ENCODE data around the gene LEKR1.
"Not testable (repeated sequence)": the region's sequence is repeated elsewhere in the genome, so short reads cannot be mapped to it uniquely, and the experiment has no call there.

Gene LEKR1

DNA sequence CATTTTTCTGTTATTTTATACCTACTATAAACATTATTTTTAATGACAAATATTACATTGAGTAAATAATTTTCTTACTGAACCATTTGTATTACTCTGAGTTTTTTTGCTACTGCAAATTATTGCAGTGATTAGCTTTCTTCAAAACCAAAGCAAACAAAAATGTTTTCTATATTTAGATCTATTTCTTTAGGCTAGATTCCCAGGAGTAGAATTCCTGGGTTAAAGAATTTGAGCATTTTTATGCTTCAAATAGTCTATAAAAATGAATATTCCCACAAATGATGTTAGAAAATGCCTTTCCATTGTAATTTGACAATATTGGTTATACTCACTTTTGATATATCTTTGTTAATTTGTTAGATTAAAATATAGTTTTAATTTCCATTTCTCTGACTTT is 76.8 kb downstream of the LEKR1 start:
- TF ChIP-seq, protein P1, sequence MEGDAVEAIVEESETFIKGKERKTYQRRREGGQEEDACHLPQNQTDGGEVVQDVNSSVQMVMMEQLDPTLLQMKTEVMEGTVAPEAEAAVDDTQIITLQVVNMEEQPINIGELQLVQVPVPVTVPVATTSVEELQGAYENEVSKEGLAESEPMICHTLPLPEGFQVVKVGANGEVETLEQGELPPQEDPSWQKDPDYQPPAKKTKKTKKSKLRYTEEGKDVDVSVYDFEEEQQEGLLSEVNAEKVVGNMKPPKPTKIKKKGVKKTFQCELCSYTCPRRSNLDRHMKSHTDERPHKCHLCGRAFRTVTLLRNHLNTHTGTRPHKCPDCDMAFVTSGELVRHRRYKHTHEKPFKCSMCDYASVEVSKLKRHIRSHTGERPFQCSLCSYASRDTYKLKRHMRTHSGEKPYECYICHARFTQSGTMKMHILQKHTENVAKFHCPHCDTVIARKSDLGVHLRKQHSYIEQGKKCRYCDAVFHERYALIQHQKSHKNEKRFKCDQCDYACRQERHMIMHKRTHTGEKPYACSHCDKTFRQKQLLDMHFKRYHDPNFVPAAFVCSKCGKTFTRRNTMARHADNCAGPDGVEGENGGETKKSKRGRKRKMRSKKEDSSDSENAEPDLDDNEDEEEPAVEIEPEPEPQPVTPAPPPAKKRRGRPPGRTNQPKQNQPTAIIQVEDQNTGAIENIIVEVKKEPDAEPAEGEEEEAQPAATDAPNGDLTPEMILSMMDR (IDR thresholded peaks at IDR 0.05; ENCODE audit: insufficient read depth, low read depth, low read length, missing control alignments), result no peak
- no peak overlapping the region for H3K4me3 ChIP-seq (ENCODE audit: low read depth, low read length)
- no peak for DNase-seq (ENCODE audit: low read depth)

DNA sequence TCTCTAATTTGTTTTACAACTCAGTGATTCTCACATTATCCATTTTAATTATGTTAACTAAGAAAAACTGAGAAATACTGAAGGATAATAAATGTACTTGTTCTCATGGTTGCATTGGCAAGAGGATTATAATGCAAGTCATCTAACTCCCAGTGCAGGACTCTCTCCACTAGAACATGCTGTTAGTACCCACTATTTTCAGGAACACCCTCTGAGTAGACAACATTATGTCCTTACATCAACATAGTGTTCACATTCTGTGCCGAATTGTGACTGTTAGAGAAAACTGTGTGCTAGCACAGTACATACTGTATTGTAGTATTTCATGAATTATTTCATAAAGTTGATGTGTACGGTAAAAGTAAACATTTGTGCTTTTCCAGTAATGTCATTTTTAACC is 80.1 kb downstream of the LEKR1 start:
- DNase-seq (ENCODE audit: low read depth), result no peak
- no peak overlapping the region for H3K4me3 ChIP-seq (ENCODE audit: low read depth, low read length)
- TF ChIP-seq, protein P1 (IDR thresholded peaks at IDR 0.05; ENCODE audit: insufficient read depth, low read depth, low read length, missing control alignments), result no peak

DNA sequence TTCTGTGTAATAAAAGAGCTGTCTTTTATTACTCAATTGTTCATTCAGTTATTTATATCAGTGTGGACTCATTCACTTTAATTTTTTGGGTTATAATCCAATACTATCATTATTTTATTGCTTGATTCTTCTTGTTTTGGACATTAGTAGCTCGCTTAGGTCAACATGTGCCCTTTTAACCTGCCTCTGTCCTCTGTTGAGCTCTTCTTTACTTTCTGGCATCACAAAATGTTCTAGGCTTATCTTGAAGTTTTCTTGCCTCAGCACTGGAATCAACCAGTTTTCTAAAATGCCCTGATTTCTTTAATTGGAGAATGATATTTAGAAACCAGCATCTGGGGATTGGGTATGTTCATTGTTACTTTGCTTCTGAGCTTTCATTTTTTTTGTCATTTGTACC is 82.2 kb downstream of the LEKR1 start:
- DNase-seq (ENCODE audit: low read depth), result no peak
- TF ChIP-seq, protein P1 (IDR thresholded peaks at IDR 0.05; ENCODE audit: insufficient read depth, low read depth, low read length, missing control alignments), result no peak
- H3K4me3 ChIP-seq (ENCODE audit: low read depth, low read length), result no peak overlapping the region

DNA sequence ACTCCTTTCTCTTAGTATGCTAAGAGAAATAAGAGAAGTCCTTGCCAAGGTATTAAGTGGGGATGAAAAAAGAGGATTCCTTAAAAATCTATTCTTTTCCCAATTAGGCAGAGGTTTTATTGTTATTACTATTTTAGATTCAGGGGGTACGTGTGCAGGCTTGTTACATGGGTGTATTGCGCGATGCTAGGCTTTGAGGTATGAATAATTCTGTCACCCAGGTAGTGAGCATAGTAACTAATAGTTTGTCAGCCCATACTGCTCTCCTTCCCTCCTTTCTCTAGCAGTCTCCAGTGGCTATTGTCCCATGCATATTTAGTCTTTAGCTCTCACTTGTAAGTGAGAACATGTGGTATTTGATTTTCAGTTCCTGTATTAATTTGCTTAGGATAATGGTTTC is 83.9 kb downstream of the LEKR1 start:
- TF ChIP-seq, protein P1 (IDR thresholded peaks at IDR 0.05; ENCODE audit: insufficient read depth, low read depth, low read length, missing control alignments), result no peak
- H3K4me3 ChIP-seq (ENCODE audit: low read depth, low read length), result no peak overlapping the region
- no peak for DNase-seq (ENCODE audit: low read depth)

DNA sequence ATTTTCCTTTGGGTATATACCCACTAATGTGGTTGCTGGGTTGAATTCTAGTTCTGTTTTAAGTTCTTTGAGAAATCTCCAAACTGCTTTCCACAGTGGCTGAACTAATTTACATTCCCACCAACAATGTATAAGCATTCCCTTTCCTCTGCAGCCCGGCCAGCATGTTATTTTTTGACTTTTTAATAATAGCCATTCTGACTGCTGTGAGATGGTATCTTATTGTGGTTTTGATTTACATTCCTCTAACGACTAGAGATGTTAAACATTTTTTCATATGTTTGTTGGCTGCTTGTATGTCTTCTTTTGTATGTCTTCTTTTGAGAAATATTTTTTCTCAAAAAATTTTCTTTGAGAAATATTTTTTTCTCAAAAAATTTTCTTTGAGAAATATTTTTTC is 84.7 kb downstream of the LEKR1 start:
- not testable (repeated sequence) for DNase-seq (ENCODE audit: low read depth); H3K4me3 ChIP-seq (ENCODE audit: low read depth, low read length)

DNA sequence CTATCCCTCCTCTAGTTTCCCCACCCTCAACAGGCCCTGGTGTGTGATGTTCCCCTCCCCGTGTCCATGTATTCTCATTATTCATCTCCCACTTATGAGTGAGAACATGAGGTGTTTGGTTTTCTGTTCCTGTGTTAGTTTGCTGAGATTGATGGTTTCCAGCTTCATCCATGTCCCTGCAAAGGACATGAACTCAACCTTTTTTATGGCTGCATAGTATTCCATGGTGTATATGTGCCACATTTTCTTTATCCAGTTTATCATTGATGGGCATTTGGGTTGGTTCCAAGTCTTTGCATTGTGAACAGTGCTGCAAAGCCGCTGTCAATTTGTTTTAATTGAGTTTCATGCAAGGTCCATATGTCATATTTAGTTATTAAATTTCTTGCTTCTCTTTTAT is 88.1 kb downstream of the LEKR1 start:
- H3K4me3 ChIP-seq (ENCODE audit: low read depth, low read length); DNase-seq (ENCODE audit: low read depth): not testable (repeated sequence)

DNA sequence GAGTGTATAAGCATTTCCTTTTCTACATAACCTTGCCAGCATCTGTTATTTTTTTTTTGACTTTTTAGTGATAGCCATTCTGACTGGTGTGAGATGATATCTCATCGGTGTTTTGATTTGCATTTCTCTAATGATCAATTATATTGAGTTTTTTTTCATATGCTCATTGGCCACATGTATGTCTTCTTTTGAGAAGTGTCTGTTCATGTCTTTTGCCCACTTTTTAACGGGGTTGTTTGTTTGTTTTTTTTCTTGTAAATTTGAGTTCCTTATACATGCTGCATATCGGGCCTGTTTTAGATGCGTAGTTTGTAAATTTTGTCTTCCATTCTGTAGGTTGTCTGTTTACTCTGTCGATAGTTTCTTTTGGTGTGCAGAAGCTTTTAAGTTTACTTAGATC is 89.2 kb downstream of the LEKR1 start:
- no peak for DNase-seq (ENCODE audit: low read depth)
- H3K4me3 ChIP-seq (ENCODE audit: low read depth, low read length), result no peak overlapping the region
- TF ChIP-seq, protein P1 (IDR thresholded peaks at IDR 0.05; ENCODE audit: insufficient read depth, low read depth, low read length, missing control alignments), result no peak

DNA sequence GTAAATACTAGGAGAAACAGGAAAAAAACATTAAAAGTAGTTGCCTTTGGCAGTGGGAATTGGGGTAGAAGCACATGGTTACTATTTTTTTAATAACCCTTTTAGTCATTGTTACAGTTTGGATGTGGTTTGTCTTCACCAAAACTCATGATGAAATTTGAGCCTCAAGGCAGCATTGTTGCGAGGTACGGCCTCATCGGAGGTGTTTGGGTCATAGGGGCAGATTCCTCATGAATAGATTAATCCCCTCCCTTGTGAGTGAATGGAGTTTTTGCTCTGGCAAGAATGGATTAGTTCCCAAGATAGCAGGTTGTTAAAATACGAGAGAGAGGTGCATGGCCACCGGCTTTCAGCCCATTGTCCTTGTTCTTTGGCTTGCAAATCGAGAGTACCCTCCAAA is 92.6 kb downstream of the LEKR1 start:
- no peak overlapping the region for H3K4me3 ChIP-seq (ENCODE audit: low read depth, low read length)
- no peak for DNase-seq (ENCODE audit: low read depth)
- TF ChIP-seq, protein P1 (IDR thresholded peaks at IDR 0.05; ENCODE audit: insufficient read depth, low read depth, low read length, missing control alignments), result no peak
